Adrenal gland (tissue), 5 donors: ENCODE measurements around the gene RHBDF2.

ENCODE experiments used
- CTCF ChIP-seq, 6 experiments: fragments of 450-650 bp in 4 of 6; fragments of 200-600 bp in 2 of 6; sonication (generic) in 1 of 6; IDR thresholded peaks; 1 replicate in 5 of 6; 2 replicates in 1 of 6; pipeline versions ENCODE4 v1.5.1 to v1.8.0; 2016 to 2021; ENCODE audit warnings: antibody characterized with exemption in 6 of 6, mild to moderate bottlenecking in 2 of 6, moderate library complexity in 1 of 6
- POLR2A ChIP-seq, 2 donors: fragments of 450-650 bp; IDR thresholded peaks; one replicate each; pipeline ENCODE4 v1.6.1; 2017; ENCODE audit warnings: antibody characterized with exemption in 2 of 2, mild to moderate bottlenecking in 2 of 2, moderate library complexity in 1 of 2
- donor health status: DM: no; HTN: no; CAD: no.

GRCh38 chr17:76474238-76474637, 27.0 kb downstream of the RHBDF2 start:
- TF ChIP-seq CTCF (IDR thresholded peaks at IDR 0.05) (no peak), POLR2A (IDR thresholded peaks at IDR 0.05) (no peak)
